ENCODE results near the gene TPST2.
"Not testable (repeated sequence)": the region's sequence is repeated elsewhere in the genome, so short reads cannot be mapped to it uniquely, and the experiment has no call there.

The TPST2 gene

GRCh38 chr22:26589845-26590736, at the start of gene TPST2:
Gene TPST2 (minus strand): TSS chr22:26590132. CDS start chr22:26541630, 48,502 bp downstream.
- peak; percentile 73 for DNase-seq

GRCh38 chr22:26636296-26636695, 46.4 kb upstream of the TPST2 start:
- DNase-seq, result no peak

GRCh38 chr22:26635117-26635516, 45.2 kb upstream of the TPST2 start:
- DNase-seq, result no peak

DNA sequence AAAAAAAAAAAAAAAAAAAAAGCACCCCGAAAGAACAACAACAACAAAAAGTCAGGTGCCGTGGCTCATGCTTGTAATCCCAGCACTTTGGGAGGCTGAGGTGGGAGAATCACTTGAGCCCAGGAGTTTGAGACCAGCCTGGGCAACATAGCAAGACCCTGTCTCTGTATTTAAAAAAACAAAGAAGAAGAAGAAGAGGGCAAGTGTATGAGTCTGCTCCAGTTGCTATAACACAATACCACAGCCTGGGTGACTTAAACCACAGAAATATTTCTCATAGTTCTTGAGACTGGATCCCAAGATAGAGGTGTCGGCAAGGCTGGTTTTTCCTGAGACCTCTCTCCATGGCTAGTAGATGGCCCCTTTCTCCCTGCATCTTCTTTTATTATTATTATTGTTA, 44.3 kb upstream of the TPST2 start:
- DNase-seq, result no peak

DNA sequence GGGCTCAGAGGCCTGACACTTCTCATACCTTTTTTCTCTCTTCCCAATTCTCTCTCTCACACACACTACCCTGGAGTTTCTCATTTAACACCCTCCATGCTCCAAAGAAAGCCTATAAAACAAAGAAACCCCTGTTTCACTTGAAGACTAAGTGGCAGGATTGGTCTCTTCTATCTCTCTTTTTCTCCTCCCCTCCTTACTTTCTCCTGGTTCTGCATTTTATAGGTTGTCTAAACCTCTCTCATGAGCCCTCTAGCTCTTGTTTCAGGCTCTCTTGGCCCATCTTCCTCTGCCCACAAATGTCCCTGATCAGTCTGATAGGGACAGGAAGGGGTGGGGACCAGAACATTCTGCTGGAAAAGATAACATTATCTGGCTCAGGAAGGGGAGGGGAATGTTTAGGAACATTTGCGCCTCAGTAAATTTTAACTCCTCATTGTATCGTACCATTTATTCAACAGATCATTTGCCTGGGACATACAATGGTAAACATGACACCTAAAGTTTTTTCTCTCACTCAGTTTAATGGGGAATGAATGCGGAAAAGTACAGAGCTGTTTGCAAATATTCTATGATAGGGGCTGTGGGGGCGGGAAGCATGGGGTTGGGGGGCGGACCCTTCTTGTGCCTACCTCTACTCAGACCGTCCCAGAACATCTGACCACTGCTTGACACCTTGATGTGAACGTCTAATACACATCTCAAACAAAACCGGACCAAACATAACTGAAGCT, 42.7 kb upstream of the TPST2 start:
- no peak for DNase-seq

- no peak for DNase-seq
Measured at GRCh38 chr22:26631282-26631681, 41.4 kb upstream of the TPST2 start.

DNA sequence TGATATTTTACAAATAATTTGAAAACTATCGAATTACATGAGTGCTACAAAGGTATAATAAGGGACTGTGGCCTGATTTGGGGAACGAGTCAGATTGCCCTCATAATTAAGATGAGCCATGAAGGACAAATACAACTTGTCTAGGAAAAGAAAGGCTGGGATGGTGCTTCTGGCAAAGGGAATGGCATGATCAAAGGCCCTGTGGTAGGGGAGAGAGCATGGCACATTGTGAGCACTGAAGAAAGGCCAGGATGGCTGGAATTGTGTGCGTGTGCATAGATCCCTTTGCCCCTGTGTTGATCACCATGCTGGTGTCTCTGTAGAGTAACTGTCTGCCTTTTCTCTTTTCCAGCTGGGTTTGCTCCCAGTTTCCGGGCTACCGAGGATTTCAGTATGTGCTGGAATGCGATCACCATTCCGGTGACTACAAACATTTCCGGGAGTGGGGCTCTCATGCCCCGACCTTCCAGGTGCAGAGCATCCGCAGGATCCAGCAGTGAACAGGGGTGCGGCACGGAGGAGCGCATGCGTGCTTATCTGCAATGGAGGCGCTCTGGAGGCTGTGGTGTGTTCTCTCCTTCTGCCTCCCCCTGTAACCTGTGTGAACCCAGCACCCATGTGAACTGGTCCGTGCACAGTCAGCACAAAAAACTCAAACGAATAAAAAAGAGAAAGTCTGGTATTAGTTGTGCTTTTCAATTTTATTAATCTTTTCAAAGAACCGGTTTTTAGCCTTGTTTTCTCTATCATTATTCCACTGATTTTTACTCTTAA, 40.2 kb upstream of the TPST2 start:
- no peak for DNase-seq

DNA sequence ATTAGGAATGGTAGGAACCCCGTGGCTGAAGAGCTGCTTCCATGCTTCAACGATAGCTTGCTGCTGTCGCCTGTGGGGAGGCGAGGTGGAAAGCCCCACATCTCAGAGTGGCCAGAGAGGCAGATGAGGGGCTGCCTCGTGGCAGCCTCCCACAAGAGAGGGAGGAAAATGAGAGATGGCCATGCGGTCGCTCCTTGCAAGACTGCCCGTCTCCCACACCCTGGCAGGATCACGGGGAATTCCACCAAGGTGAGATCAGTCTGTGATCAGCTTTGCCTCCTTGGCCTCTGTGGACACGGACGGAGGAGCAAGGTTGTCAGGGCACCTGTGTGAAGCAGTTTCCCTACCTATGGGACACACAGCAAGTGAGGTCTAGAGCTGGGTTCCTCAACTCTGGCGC, 34.9 kb upstream of the TPST2 start:
- DNase-seq, result no peak

DNA sequence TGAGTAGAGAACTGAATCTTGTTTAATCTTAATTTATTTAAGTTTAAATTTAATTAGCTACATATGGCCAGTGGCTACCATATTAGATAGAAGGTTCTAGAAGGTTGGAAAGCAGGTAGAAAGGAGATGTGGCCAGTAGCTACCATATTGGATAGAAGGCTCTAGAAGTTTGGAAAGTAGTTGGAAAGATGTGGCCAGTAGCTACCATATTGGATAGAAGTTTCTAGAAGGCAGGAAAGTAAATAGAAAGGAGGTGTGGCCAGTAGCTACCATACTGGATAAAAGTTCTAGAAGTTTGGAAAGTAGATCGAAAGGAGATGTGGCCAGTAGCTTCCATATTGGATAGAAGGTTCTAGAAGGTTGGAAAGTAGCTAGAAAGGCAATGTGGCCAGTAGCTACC, 34.1 kb upstream of the TPST2 start:
- DNase-seq, result no peak

GRCh38 chr22:26621663-26622062, 31.7 kb upstream of the TPST2 start, which contains the start of gene CRYBA4:
Gene CRYBA4 (plus strand): TSS chr22:26621963. CDS start chr22:26622597, 634 bp downstream.
- no peak for DNase-seq

GRCh38 chr22:26620197-26620596, 30.3 kb upstream of the TPST2 start:
- DNase-seq, result no peak

DNA sequence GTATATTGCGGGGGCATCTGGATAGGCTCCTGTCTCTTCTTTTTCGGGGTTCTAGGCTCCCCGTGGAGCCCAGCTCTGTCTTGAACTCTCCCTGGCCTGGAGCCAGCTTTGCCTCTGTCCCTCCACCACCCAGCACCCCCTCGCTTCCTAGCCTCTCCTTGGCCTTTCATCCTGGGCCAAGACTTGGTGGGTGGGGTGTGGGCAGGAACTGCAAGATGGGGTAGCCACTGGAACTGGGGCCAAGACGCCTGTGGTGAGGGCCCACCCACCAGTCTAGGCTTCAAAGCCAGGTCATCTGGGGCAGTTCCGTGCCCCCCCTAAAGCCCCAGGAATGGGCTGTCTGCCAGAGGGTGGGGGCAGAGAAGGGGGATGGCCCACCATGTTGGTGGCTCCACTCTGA, 29.6 kb upstream of the TPST2 start:
- DNase-seq, result no peak

GRCh38 chr22:26618455-26618854, 28.5 kb upstream of the TPST2 start:
- no peak for DNase-seq

DNA sequence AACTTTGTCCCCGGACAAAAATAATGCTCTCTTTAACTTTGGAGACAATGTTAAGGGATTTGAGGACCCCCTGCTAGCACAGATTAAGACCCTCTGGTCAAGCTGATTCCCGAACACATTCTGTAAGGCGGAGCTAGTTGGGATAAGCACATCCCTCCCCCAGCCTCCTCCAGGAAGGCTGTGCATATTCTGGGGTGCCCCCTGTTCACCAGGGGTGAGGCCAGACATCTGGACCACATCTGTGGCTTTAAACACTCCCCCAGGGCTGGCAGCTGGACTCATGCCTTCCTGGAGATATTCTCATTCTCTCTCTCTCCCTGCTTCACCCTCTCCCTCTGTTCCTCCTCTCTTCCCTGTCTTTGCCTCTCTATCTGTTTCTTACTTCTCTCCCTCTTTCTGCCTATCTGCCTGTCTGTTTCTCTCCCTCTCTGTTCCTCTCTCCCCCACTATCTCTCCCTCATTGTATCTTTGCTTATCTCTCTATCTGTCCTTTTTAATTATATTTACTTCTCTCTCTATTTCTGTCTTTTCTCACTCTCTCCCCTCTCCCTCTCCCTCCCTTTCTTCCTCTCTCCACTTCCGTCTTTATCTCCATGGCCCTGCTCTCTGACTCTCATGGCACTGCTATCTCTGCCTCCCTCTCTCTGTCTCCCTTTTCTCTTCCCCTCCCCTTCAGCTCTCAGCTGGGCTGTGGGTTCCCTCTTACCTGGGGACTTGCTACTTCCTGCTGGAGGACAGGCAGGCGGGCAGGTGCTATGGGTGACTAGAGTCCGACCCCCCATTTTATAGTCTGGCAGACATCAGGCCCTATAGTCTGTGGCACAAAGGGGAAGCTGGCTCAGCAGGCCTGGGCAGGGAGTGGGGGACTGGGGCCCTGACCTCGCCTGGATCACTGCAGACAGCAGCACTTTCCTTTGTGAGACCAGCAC, 27.6 kb upstream of the TPST2 start, which contains the start of gene CRYBB1:
Gene CRYBB1 (minus strand): TSS at position 757 of the 929 bp plus-strand sequence. CDS start 1,708 bp downstream, outside the sequence.
- DNase-seq, result no peak

- DNase-seq, result no peak
Measured at GRCh38 chr22:26616650-26617049, 26.7 kb upstream of the TPST2 start.

DNA sequence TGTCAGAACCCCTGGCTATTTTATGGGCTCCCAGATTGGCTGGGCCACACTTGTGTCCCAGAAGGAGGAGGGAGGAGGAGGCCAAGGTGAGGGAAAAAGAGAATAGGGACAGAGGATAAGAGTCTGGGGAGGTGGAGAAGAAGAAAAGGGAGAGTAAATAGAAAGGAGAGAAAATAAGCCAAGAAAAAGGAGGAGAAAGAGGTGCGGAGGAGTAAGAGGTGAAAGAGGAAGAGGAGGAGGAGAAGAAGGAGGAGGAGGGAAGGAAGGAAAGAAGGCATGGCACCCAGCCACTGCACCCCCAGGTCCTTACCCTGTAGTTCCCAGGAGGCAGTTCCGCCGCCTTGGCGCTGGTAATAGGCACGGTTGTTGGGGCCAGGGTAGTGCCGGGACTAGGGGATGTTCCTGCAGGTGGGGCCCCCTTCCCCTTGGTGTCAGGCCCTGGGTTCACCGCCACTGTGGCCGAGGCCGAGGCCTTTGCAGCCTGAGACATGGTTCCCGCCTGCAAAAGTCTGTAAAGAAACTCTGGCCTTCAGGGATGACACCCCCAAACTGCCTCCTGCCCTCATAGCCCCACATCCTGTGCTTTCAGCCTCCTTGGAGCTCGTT, 26.0 kb upstream of the TPST2 start:
- no peak for DNase-seq

DNA sequence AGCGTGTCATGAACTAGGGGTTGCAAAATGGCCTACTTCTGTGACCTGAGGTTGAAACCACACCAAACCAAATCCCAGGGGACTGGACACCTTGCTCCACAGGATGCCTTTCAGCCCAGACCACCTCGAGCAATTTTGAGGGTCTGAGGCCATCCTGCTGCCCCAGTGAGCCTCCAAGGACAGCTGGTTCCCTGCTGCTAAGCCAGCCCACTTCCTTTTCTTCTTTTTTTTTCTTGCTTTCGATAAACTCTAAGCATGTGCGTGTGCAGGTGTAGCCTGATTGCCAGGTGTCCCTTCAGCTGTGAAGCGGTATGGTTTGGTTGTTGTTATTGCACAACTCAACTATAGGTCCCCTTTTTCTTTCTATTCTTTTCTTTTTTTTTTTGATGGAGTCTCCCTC, 25.2 kb upstream of the TPST2 start:
- DNase-seq, result peak; percentile 31

DNA sequence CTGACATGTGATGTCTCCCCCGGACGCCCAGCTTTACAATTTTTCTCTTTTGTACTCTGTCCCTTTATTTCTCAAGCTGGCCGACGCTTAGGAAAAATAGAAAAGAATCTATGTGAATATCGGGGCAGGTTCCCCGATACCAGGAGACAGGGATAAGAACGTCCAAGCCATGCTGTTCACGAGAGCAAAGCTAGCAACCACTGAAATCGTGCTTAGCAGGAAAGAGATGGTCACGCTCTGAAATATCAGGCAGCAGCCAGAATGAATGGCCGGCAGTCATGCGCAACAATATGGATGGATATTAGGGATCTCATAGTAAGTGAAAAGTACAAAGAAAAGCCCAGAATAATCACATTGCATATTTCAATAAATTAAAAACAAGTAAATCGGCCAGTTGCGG, 24.4 kb upstream of the TPST2 start:
- DNase-seq, result no peak

DNA sequence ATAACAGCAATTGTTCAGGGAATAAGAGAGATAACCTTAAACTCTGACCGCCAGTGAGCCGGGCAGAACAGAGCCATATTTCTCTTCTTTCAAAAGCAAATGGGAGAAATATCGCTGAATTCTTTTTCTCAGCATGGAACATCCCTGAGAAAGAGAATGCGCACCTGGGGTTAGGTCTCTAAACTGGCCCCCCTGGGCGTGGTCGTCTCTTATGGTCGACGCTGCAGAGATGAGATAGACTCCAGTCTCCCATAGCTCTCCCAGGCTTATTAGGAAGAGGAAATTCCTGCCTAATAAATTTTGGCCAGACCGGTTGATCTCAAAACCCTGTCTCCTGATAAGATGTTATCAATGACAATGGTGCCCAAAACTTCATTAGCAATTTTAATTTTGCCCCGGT, 23.8 kb upstream of the TPST2 start:
- DNase-seq, result not testable (repeated sequence)

DNA sequence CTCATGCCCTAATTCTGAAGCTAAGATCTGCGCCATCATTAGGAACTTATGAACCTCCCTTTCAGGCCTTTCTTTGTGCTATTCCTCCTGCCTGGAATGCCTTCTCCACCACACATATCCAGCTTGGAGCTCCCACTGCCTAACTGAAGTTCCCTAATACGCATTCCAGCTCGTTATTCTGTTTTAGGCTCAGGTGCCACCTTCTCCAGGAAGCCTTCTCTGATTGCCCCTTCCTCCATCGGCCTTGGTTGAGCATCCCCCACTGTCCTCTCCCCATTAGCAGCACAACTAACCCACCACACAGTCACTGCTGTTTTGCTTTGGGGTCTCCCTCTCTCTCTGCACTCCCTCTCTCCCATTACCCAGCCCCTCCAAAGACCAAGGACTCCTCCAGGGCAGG, 22.7 kb upstream of the TPST2 start:
- DNase-seq, result no peak

DNA sequence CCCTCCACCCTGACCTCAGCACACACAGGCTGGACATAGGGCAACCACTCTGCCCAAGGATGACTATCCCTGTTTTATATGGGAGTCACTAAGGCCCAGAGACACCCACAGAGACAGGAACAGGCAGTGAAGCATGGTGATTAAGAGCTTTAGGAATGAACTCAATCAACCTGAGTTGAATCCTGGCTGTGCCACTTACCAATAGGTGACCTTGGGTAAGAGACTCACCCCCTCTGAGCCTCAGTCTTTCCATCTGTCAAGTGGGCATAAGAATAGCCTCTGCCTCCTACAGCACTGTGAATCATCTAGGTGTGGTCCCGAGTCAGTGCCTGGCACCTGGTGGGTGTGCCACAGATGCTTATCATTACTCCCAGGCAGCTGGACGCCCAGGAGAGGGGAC, 21.1 kb upstream of the TPST2 start:
- no peak for DNase-seq
